ENCODE data around the gene FSD1.
"Not testable (repeated sequence)": the region's sequence is repeated elsewhere in the genome, so short reads cannot be mapped to it uniquely, and the experiment has no call there.

Gene FSD1

GRCh38 chr19:4304538-4305256 is at the start of gene FSD1:
Gene FSD1 (plus strand): TSS chr19:4304598. CDS start chr19:4304747, 149 bp downstream.
- DNase-seq (ENCODE audit: low spot score), result no peak

- no peak for DNase-seq (ENCODE audit: low spot score)
Measured at GRCh38 chr19:4256563-4256962, 47.8 kb upstream of the FSD1 start.

GRCh38 chr19:4257025-4257424 is 47.4 kb upstream of the FSD1 start:
- no peak for DNase-seq (ENCODE audit: low spot score)

GRCh38 chr19:4258181-4258580 is 46.2 kb upstream of the FSD1 start:
- DNase-seq (ENCODE audit: low spot score), result no peak

- DNase-seq (ENCODE audit: low spot score), result no peak
Measured at GRCh38 chr19:4260613-4261191, 43.7 kb upstream of the FSD1 start.

GRCh38 chr19:4264812-4265211 is 39.6 kb upstream of the FSD1 start:
- DNase-seq (ENCODE audit: low spot score), result no peak

- DNase-seq (ENCODE audit: low spot score), result no peak
Measured at GRCh38 chr19:4266253-4267000, 38.0 kb upstream of the FSD1 start.

GRCh38 chr19:4267101-4267900 is 37.1 kb upstream of the FSD1 start:
- DNase-seq (ENCODE audit: low spot score), result no peak

- DNase-seq (ENCODE audit: low spot score), result no peak
Measured at GRCh38 chr19:4267901-4268815, 36.2 kb upstream of the FSD1 start.

- DNase-seq (ENCODE audit: low spot score), result no peak
Measured at GRCh38 chr19:4268816-4269430, 35.5 kb upstream of the FSD1 start.

GRCh38 chr19:4272894-4273293 is 31.5 kb upstream of the FSD1 start:
- no peak for DNase-seq (ENCODE audit: low spot score)

GRCh38 chr19:4274321-4274686 is 30.1 kb upstream of the FSD1 start:
- not testable (repeated sequence) for DNase-seq (ENCODE audit: low spot score)

GRCh38 chr19:4277191-4277696 is 27.2 kb upstream of the FSD1 start:
- DNase-seq (ENCODE audit: low spot score), result no peak

GRCh38 chr19:4278010-4278409 is 26.4 kb upstream of the FSD1 start:
- DNase-seq (ENCODE audit: low spot score), result no peak

- no peak for DNase-seq (ENCODE audit: low spot score)
Measured at GRCh38 chr19:4278419-4279266, 25.8 kb upstream of the FSD1 start, which contains the start of gene SHD. Gene SHD (plus strand): TSS chr19:4279266. CDS start chr19:4280064, 798 bp downstream.

- DNase-seq (ENCODE audit: low spot score), result no peak
Measured at GRCh38 chr19:4279267-4279529, 25.2 kb upstream of the FSD1 start.

GRCh38 chr19:4279530-4280422 is 24.6 kb upstream of the FSD1 start:
- DNase-seq (ENCODE audit: low spot score), result no peak

GRCh38 chr19:4284176-4284958 is 20.0 kb upstream of the FSD1 start:
- DNase-seq (ENCODE audit: low spot score), result no peak
